ENCODE data around the gene MATN3.

Gene MATN3

DNA sequence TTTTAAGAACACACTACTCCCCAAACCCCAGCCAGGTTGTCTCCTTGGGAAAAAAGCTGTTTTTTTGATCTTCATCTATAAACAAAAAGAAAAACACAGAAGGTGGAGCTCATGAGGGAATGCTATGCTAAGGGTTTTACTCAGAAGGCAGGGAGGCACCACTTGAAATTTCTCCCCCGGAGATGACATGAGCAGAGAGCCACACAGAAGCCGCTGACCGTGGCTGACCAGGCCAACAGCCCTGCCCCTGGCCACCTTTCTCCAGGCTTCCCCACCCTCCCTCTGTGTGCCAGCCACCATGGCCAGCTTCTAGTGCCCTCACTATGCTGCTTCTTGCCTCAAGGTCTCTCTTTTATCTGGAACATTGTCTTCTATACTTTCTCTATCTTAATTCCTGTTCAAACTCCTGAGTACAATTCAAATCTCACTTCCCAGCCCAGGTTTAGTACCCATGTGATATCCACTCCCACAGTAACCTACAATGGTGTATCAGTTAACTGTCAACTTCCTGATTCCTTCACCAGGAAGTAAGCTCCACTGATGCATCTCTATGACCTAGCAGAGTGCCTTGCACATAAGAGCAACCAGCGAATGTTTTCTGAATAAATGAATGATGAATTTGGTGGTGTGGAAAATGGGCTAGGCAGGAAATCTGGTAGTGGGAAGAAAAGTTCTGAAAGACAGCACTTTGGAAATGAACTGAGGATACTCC lies 23.6 kb upstream of the MATN3 start:
- DNase-seq: no peak

- no peak for DNase-seq
These were observed 22.4 kb upstream of the MATN3 start for GRCh38 chr2:20034821-20035220.

GRCh38 chr2:20034218-20034617 lies 21.8 kb upstream of the MATN3 start:
- DNase-seq: no peak

DNA sequence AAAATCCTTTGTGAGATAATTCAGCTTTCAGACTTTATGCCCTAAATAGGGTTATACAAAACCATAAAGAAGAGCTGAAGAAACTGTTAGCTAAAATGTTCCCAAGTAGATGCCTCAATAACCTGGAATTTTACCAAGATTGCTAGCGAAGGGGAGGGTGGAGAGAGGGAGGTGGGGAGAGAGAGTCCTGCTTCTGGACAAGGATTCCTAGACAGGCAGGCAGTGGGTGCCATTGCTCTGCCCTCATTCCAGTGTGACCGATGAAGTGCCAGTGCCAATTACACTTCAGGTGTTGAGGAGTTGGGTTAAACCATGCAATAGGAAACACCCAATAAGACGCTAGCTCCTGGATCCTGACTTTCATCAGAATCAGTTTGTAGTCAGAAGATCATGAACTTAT lies 20.9 kb upstream of the MATN3 start:
- no peak for DNase-seq

DNA sequence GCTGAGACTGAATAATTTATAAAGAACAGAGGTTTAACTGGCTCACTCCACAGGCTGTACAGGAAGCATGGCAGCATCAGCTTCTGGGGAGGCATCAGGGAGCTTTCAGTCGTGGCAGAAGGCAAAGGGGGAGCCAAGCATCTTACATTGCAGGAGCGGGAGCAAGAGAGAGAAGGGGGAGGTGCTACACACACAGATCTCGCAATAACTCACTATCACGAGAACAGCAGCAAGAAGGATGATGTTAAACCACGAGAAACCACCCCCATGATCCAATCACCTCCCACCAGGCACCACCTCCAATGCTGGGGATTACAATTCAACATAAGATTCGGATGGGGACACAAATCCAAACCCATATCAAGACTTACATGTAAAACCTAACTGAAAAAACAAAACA lies 17.8 kb upstream of the MATN3 start:
- DNase-seq: no peak

DNA sequence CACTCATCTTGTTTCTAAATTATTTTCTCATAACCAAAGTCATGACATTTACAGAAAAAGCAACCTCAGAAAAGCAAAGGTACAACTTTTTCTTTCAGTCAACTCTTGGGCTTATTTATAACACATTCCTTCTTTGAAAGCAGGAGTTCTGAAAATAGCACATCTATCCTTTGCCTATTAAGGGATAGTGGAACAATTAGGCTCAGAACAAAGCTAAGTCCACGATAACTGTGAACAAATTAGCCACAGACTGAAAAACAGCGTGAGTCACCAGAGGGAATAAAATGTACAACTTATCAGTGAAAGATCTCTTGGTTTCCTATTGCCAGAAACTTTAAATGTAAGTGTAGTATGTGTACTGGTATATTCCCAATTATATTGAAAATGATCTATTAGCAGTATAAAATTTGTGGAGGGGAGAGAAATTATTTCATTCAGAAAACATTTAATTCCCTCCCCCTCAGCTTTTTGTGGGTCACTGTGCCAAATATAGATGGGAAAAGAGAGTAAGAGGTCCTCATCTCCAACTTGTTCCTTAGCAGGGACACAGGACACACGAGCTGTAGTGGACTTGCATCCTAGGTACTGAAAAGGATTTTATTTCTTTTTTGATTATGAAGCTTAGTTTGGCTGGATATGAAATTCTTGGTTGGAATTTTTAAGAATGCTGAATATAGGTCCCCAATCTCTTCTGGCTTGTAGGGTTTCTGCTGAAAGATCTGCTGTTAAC lies 15.4 kb upstream of the MATN3 start:
- DNase-seq: no peak

- no peak for DNase-seq
These were observed 14.8 kb upstream of the MATN3 start for GRCh38 chr2:20027260-20027677.

DNA sequence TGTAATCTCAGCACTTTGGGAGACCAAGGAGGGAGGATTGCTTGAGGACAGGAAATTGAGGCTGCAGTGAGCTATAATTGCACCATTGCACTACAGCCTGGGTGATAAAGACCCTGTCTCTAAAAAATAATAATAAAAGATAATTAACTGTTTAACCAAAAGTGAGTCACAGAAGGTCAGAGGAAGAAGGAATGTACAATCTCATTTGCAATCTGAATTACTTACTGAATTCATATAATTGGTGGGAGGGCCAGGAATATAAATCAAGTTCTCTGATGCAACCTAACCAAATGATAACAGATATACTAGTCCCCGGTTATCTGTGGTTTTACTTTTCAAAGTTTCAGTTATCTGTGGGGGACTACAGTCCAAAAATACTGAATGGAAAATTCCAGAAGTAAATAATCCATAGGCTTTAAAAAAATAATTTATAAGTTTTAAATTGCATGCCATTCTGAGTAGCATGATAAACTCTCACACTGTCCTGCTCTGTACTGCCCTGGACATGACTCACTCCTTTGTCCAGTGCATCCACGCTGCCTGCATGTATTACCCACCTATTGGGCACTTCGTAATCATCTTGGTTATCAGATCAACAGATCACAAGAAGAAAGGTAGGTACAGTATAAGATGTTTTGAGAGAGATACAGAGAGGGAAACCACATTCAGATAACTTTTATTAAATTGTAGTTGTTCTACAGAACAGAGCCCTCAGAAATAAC lies 12.8 kb upstream of the MATN3 start:
- DNase-seq: no peak

DNA sequence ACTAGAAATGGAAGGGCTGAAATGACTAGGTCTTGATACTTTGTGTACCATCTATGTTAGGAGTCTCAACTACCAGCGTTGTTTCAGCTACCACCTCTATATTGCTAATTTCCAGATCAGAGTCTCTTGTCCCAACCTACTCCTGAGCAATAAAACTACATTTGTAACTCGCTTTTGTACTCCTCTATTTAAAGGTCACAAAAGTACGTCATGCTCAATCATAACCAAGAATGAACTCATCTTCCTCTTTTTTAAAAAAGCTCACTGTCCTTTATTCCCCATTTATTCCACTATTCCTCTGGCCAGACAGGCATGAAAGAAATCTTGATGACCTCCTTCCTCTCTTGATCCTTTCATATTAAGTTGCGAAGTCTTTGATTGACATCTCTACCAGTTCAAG lies 11.2 kb upstream of the MATN3 start:
- DNase-seq: no peak

GRCh38 chr2:20021405-20022009 lies 9.0 kb upstream of the MATN3 start:
- DNase-seq: no peak

DNA sequence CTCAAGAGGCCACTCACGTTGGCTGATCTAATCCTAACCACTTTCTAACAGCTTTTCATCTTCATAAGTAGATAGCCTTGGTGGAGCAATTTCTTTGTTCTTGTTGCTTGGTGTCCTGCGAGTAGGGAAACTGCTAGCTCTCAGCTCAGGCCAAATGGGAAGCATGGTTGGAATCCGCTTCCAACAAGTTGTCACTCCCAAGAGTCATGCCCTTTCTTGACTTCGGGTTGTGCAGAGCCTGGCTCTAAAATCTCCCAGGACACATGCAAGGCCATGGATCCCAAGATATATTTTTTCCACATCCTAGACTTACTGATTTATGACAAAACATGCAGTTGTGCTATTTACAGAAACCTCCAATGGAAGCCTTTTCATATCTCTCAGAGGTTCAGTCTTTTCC lies 7.3 kb upstream of the MATN3 start:
- no peak for DNase-seq

- no peak for DNase-seq
These were observed 6.2 kb upstream of the MATN3 start for GRCh38 chr2:20018601-20019152.

DNA sequence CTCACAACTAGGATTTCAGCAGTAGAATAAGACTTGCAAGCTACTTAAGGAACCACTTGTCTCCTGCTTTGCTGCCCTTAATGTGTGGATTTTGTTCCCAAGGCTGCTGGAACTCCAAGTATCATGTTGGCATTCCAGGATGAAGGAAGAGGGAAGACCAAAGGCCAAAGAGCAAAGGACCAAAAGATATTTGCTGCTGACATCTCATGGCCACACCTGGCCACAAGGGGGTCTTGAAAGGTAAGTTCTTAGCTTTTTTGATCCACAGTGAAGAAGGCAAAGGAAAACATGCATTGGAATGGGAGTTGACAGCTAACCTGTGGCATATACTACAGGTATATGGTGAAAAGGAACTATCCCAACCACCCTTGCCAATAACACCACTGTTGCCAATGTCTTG lies 3.9 kb upstream of the MATN3 start:
- no peak for DNase-seq

- DNase-seq: no peak
These were observed 3.1 kb upstream of the MATN3 start for GRCh38 chr2:20015482-20016083.

GRCh38 chr2:20013126-20013849 lies 820 bp upstream of the MATN3 start:
- DNase-seq: no peak

DNA sequence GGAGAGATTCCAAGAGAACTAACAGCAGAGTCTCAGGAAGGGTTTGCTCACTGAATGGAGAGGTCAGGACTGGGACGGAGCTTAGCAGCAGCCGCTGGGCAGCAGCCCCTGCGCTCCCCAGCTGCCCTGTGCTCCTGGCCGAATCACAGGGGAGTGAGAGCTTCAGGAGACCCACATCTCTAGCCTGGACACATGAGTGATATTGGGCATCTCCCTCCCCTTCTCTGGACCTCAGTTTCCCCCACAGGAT lies 511 bp downstream of the MATN3 start:
- no peak for DNase-seq

GRCh38 chr2:20011276-20012031 lies 1.0 kb downstream of the MATN3 start:
- no peak for DNase-seq

DNA sequence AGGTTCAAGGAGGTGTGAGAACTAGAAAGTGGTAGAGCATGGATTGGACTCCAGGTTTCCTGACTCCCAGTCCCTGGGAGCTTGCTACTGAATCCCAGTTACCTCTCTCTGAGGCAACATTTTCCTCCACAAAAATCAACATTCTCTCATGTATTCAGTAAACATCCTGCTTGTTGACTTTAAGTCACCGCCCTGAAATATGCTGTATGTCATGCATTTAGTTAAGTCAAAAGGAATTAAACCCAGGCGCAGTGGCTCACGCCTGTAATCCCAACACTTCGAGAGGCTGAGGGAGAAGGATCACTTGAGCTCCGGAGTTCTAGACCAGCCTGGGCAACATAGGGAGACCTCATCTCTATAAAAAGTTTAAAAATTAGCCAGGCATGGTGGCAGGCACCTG lies 3.8 kb downstream of the MATN3 start:
- no peak for DNase-seq

GRCh38 chr2:20005891-20006470 lies 6.5 kb downstream of the MATN3 start:
- no peak for DNase-seq

GRCh38 chr2:20005067-20005627 lies 7.3 kb downstream of the MATN3 start:
- no peak for DNase-seq

DNA sequence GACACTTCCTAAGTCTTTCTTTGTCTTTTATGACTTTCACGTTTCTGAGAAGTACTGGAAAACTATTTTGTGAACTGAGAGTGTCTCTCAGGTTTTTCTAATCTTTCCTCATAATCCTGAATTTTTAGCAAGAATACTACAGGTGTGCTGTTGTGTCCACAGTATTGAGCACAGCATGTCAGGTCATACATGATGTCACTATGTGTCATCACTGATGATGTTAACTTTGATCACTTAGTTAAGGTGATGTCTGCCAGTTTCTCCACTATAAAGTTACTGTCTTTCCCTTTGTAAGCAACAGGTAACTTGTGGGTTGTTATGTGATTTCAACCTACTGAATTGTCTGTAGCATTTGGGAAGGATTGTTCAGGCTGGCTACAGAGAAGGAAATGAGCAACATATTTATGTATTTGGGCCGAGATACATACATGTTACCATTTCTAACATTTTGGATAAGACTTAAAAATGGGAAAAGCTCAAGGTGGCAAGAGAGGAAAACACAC lies 11.1 kb downstream of the MATN3 start:
- no peak for DNase-seq
